Liver (tissue), 9 donors: ENCODE measurements around the gene FANCI. TPM values are rescaled to one million over a fixed set of nuclear protein-coding genes. Genes with fewer than 3 reads are reported as not detected.

Experiments
- DNase-seq: peaks from one replicate; pipeline ENCODE4 v3.0.0-alpha.2; 2017; ENCODE audit warnings: low spot score
- H3K27ac ChIP-seq, 2 donors: one replicate each; pipeline ENCODE4 v1.7.0; 2013; ENCODE audit warnings: inconsistent platforms in 2 of 2, low read length in 2 of 2, control low read depth in 1 of 2, low read depth in 1 of 2, mild to moderate bottlenecking in 1 of 2
- H3K27me3 ChIP-seq, 4 donors: one replicate each; pipeline versions ENCODE4 v1.6.1 to v1.7.0; 2013; ENCODE audit warnings: low read length in 3 of 4, inconsistent platforms in 1 of 4, mild to moderate bottlenecking in 1 of 4, moderate library complexity in 1 of 4; ENCODE audit not compliant: control insufficient read depth in 4 of 4, insufficient read depth in 4 of 4
- H3K36me3 ChIP-seq, 4 donors: one replicate each; pipeline versions ENCODE4 v1.6.1 to v1.7.0; 2013; ENCODE audit warnings: low read length in 3 of 4, mild to moderate bottlenecking in 3 of 4, low read depth in 1 of 4, moderate library complexity in 1 of 4; ENCODE audit not compliant: control insufficient read depth in 4 of 4, insufficient read depth in 3 of 4
- H3K4me1 ChIP-seq, 4 donors: one replicate each; pipeline versions ENCODE4 v1.6.1 to v1.7.0; 2013; ENCODE audit warnings: low read length in 3 of 4, mild to moderate bottlenecking in 3 of 4, moderate library complexity in 1 of 4; ENCODE audit not compliant: control insufficient read depth in 4 of 4, insufficient read depth in 4 of 4
- H3K4me3 ChIP-seq, 3 donors: one replicate each; pipeline versions ENCODE4 v1.6.1 to v1.7.0; 2013; ENCODE audit warnings: low read length in 3 of 3, control low read depth in 1 of 3, low read depth in 1 of 3, mild to moderate bottlenecking in 1 of 3
- H3K9ac ChIP-seq, 2 donors: one replicate each; pipeline ENCODE4 v1.7.0; 2013; ENCODE audit warnings: low read length in 2 of 2, mild to moderate bottlenecking in 2 of 2, moderate library complexity in 2 of 2, control low read depth in 1 of 2, low read depth in 1 of 2
- H3K9me3 ChIP-seq, 4 donors: one replicate each; pipeline versions ENCODE4 v1.6.1 to v1.7.0; 2013; ENCODE audit warnings: low read length in 3 of 4; ENCODE audit not compliant: control insufficient read depth in 4 of 4
- EGR1 ChIP-seq, 2 donors: IDR thresholded peaks; 2 replicates each; pipeline ENCODE4 v1.6.1; 2016 to 2018; ENCODE audit warnings: antibody characterized with exemption in 2 of 2, low read depth in 2 of 2
- FOXA1 ChIP-seq: IDR thresholded peaks from 2 replicates; pipeline ENCODE4 v1.6.1; 2016; ENCODE audit warnings: antibody characterized with exemption
- FOXA2 ChIP-seq: IDR thresholded peaks from 2 replicates; pipeline ENCODE4 v1.6.1; 2016; ENCODE audit warnings: antibody characterized with exemption
- GABPA ChIP-seq, 2 donors: IDR thresholded peaks in 1 of 2; conservative IDR thresholded peaks in 1 of 2; 2 replicates each; pipeline ENCODE4 v1.6.1; 2016; ENCODE audit warnings: antibody characterized with exemption in 2 of 2, mild to moderate bottlenecking in 1 of 2, moderate library complexity in 1 of 2
- HNF4A ChIP-seq, 2 donors: conservative IDR thresholded peaks; 2 replicates each; pipeline ENCODE4 v1.6.1; 2016; ENCODE audit warnings: antibody characterized with exemption in 2 of 2, mild to moderate bottlenecking in 2 of 2
- HNF4G ChIP-seq: IDR thresholded peaks from 2 replicates; pipeline ENCODE4 v1.6.1; 2016; ENCODE audit warnings: antibody characterized with exemption
- JUND ChIP-seq, 2 donors: IDR thresholded peaks; 2 replicates each; pipeline ENCODE4 v1.6.1; 2016; ENCODE audit warnings: antibody characterized with exemption in 2 of 2
- RAD21 ChIP-seq, 2 donors: IDR thresholded peaks; 2 replicates each; pipeline ENCODE4 v1.6.1; 2016; ENCODE audit warnings: antibody characterized with exemption in 2 of 2, mild to moderate bottlenecking in 2 of 2
- RXRA ChIP-seq, 2 donors: IDR thresholded peaks; 2 replicates each; pipeline ENCODE4 v1.6.1; 2017 to 2018; ENCODE audit warnings: antibody characterized with exemption in 2 of 2, mild to moderate bottlenecking in 1 of 2
- SP1 ChIP-seq: IDR thresholded peaks from 2 replicates; pipeline ENCODE4 v1.6.1; 2018; ENCODE audit warnings: antibody characterized with exemption, mild to moderate bottlenecking
- TAF1 ChIP-seq: conservative IDR thresholded peaks from 2 replicates; pipeline ENCODE4 v1.6.1; 2016; ENCODE audit warnings: antibody characterized with exemption, mild to moderate bottlenecking
- YY1 ChIP-seq: IDR thresholded peaks from 2 replicates; pipeline ENCODE4 v1.6.1; 2016; ENCODE audit warnings: antibody characterized with exemption, mild to moderate bottlenecking
- WGBS: extraction: QIAGEN DNeasy Blood & Tissue Kit; methylation state at CpG from one replicate; pipeline ENCODE4 v1.1.7; 2013; 5-methylcytosine and 5-hydroxymethylcytosine counted together
- polyA plus RNA-seq, 2 donors: library from polyadenylated mRNA; stranded (reverse) in 1 of 2; unstranded in 1 of 2; fragments of 200-250 nt in 1 of 2; fragments of >200 nt in 1 of 2; fragmentation: Nextera tagmentation in 1 of 2; extraction: Ambion mirVana in 1 of 2; gene quantifications; one replicate each; pipeline versions ENCODE4 v1.2.1 to v1.2.3, GENCODE V29; 2013 to 2015
- total RNA-seq, 2 donors: library from RNA; depleted of rRNA; stranded (reverse); fragments of >200 nt; gene quantifications; one replicate each; pipeline ENCODE4 v1.2.3, GENCODE V29; 2014
- TF ChIP-seq, protein P1 (sequence below): fragments of 150-350 bp; IDR thresholded peaks from 2 replicates; pipeline ENCODE4 v1.5.1; 2017; ENCODE audit warnings: improper control_type of control experiment, low read depth, low read length; ENCODE audit not compliant: missing input control
- TF ChIP-seq, protein P2 (sequence below): IDR thresholded peaks from 2 replicates; pipeline ENCODE4 v1.6.1; 2016; ENCODE audit warnings: antibody characterized with exemption
- TF ChIP-seq, protein P3 (sequence below): IDR thresholded peaks from 2 replicates; pipeline ENCODE4 v1.6.1; 2016; ENCODE audit warnings: antibody characterized with exemption
- TF ChIP-seq, protein P4 (sequence below): IDR thresholded peaks from 2 replicates; pipeline ENCODE4 v1.6.1; 2016; ENCODE audit warnings: antibody characterized with exemption
- TF ChIP-seq, protein P5 (sequence below): IDR thresholded peaks from 2 replicates; pipeline ENCODE4 v1.6.1; 2016; ENCODE audit warnings: antibody characterized with exemption, mild to moderate bottlenecking
- donor health status: healthy.
- donor health status: healthy.
- donor health status: healthy.
- donor health status: healthy.
- donor health status: healthy.

FANCI gene
- total and polyA plus RNA-seq, 4 donors: 1.7 to 41.9 (median 2.3) TPM

DNA sequence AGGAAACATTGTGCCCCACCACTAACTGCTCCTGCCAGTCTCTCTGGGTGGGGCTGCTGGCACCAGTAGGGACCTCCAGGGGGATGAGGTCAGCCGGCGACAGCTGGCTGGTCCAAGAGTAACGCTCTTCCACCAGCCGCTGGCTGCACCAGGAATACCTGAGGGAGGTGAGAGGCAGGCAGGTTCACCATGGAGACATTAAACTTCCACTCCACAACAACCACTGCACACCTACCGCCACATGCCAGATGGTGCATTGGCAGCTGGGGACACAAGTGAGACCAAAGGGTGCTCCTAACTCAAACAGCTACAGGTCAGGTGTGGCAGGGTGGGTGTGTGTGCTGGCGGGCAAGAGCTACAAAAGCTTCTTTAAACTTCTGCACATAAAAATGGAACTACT is 86.3 kb downstream of the FANCI start:
- Histone ChIP-seq H3K4me1 (peaks cover 8 to 23% (median 20%) of the 10 kb centered on the region in 4 donors), H3K9me3 (no peaks in the 10 kb centered on the region), H3K27ac (no peak overlapping the region), H3K9ac (no peak overlapping the region), H3K27me3 (no peaks in the 10 kb centered on the region), H3K36me3 (peaks cover 21 to 72% (median 55%) of the 10 kb centered on the region in 4 donors), H3K4me3 (no peak overlapping the region)
- DNase-seq: no peak
- WGBS: 91% methylated on average over 6 of the region's 6 CpGs
- no peak for TF ChIP-seq FOXA1
- no peak for TF ChIP-seq FOXA2
- TF ChIP-seq, protein P1, sequence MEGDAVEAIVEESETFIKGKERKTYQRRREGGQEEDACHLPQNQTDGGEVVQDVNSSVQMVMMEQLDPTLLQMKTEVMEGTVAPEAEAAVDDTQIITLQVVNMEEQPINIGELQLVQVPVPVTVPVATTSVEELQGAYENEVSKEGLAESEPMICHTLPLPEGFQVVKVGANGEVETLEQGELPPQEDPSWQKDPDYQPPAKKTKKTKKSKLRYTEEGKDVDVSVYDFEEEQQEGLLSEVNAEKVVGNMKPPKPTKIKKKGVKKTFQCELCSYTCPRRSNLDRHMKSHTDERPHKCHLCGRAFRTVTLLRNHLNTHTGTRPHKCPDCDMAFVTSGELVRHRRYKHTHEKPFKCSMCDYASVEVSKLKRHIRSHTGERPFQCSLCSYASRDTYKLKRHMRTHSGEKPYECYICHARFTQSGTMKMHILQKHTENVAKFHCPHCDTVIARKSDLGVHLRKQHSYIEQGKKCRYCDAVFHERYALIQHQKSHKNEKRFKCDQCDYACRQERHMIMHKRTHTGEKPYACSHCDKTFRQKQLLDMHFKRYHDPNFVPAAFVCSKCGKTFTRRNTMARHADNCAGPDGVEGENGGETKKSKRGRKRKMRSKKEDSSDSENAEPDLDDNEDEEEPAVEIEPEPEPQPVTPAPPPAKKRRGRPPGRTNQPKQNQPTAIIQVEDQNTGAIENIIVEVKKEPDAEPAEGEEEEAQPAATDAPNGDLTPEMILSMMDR: no peak
- TF ChIP-seq, protein P2, sequence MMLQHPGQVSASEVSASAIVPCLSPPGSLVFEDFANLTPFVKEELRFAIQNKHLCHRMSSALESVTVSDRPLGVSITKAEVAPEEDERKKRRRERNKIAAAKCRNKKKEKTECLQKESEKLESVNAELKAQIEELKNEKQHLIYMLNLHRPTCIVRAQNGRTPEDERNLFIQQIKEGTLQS: no peak
- TF ChIP-seq GABPA (IDR thresholded peaks at IDR 0.05 in 1 of 2, conservative IDR thresholded peaks at IDR 0.05 in 1 of 2): no peak
- TF ChIP-seq EGR1 (IDR thresholded peaks at IDR 0.05; ENCODE audit: low read depth in 2 of 2): no peak
- no peak for TF ChIP-seq SP1
- TF ChIP-seq, protein P3, sequence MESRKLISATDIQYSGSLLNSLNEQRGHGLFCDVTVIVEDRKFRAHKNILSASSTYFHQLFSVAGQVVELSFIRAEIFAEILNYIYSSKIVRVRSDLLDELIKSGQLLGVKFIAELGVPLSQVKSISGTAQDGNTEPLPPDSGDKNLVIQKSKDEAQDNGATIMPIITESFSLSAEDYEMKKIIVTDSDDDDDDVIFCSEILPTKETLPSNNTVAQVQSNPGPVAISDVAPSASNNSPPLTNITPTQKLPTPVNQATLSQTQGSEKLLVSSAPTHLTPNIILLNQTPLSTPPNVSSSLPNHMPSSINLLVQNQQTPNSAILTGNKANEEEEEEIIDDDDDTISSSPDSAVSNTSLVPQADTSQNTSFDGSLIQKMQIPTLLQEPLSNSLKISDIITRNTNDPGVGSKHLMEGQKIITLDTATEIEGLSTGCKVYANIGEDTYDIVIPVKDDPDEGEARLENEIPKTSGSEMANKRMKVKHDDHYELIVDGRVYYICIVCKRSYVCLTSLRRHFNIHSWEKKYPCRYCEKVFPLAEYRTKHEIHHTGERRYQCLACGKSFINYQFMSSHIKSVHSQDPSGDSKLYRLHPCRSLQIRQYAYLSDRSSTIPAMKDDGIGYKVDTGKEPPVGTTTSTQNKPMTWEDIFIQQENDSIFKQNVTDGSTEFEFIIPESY: no peak
- TF ChIP-seq YY1: no peak
- TF ChIP-seq RXRA (IDR thresholded peaks at IDR 0.05): no peak
- no peak for TF ChIP-seq TAF1
- TF ChIP-seq HNF4G: no peak

DNA sequence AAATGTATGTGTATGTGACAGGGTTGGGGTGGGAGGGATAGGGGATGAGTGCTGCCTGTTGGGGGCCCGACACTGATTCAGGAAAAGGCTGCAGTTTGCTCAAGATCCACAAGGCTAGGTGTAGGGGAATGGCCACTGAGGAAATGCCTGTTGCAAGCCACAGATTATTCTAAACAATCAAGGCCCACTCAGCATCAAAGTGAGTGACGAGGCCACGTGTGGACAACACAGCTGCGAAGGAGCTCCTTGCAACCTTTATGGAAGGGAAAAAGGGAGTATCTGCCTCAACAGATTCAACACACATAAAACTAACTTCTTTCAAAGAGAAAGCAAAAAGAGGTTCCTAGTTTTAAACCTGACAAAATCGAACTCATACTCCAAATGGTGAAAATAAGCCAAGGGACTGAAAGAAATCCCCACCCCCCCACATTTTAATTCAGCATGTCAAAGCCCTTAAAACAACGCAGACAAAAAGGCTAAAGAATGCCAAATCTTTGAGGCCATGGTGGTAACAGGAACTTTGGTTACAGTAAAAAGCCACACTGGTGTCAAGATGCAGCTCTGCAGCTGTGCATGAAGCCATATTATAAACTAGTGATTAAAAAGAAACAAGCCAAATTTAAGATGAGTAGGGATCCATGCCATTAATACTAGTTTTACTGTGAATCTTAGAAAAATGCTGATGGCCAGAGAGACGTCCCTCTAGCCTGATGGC is 87.3 kb downstream of the FANCI start:
- TF ChIP-seq, protein P4, sequence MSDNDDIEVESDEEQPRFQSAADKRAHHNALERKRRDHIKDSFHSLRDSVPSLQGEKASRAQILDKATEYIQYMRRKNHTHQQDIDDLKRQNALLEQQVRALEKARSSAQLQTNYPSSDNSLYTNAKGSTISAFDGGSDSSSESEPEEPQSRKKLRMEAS: no peak
- TF ChIP-seq, protein P1: no peak
- TF ChIP-seq SP1 (no peak), RAD21 (IDR thresholded peaks at IDR 0.05) (no peak), RXRA (IDR thresholded peaks at IDR 0.05) (no peak), TAF1 (no peak), HNF4A (conservative IDR thresholded peaks at IDR 0.05) (no peak), HNF4G (no peak), JUND (IDR thresholded peaks at IDR 0.05) (no peak), EGR1 (IDR thresholded peaks at IDR 0.05; ENCODE audit: low read depth in 2 of 2) (no peak), YY1 (no peak), FOXA2 (no peak), FOXA1 (no peak)
- TF ChIP-seq, protein P2: no peak
- TF ChIP-seq, protein P5, sequence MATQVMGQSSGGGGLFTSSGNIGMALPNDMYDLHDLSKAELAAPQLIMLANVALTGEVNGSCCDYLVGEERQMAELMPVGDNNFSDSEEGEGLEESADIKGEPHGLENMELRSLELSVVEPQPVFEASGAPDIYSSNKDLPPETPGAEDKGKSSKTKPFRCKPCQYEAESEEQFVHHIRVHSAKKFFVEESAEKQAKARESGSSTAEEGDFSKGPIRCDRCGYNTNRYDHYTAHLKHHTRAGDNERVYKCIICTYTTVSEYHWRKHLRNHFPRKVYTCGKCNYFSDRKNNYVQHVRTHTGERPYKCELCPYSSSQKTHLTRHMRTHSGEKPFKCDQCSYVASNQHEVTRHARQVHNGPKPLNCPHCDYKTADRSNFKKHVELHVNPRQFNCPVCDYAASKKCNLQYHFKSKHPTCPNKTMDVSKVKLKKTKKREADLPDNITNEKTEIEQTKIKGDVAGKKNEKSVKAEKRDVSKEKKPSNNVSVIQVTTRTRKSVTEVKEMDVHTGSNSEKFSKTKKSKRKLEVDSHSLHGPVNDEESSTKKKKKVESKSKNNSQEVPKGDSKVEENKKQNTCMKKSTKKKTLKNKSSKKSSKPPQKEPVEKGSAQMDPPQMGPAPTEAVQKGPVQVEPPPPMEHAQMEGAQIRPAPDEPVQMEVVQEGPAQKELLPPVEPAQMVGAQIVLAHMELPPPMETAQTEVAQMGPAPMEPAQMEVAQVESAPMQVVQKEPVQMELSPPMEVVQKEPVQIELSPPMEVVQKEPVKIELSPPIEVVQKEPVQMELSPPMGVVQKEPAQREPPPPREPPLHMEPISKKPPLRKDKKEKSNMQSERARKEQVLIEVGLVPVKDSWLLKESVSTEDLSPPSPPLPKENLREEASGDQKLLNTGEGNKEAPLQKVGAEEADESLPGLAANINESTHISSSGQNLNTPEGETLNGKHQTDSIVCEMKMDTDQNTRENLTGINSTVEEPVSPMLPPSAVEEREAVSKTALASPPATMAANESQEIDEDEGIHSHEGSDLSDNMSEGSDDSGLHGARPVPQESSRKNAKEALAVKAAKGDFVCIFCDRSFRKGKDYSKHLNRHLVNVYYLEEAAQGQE: no peak
- Histone ChIP-seq H3K4me1 (peaks cover 9 to 30% (median 23%) of the 10 kb centered on the region in 4 donors), H3K27me3 (no peaks in the 10 kb centered on the region), H3K9me3 (no peaks in the 10 kb centered on the region), H3K4me3 (no peak overlapping the region), H3K36me3 (peaks cover 21 to 63% (median 47%) of the 10 kb centered on the region in 4 donors), H3K27ac (no peak overlapping the region), H3K9ac (no peak overlapping the region)
- WGBS: 86% methylated on average over 7 of the region's 7 CpGs
- no peak for DNase-seq
